ENCODE data around the gene PPP1R13B.
"Not testable (repeated sequence)": the region's sequence is repeated elsewhere in the genome, so short reads cannot be mapped to it uniquely, and the experiment has no call there.

The PPP1R13B gene

DNA sequence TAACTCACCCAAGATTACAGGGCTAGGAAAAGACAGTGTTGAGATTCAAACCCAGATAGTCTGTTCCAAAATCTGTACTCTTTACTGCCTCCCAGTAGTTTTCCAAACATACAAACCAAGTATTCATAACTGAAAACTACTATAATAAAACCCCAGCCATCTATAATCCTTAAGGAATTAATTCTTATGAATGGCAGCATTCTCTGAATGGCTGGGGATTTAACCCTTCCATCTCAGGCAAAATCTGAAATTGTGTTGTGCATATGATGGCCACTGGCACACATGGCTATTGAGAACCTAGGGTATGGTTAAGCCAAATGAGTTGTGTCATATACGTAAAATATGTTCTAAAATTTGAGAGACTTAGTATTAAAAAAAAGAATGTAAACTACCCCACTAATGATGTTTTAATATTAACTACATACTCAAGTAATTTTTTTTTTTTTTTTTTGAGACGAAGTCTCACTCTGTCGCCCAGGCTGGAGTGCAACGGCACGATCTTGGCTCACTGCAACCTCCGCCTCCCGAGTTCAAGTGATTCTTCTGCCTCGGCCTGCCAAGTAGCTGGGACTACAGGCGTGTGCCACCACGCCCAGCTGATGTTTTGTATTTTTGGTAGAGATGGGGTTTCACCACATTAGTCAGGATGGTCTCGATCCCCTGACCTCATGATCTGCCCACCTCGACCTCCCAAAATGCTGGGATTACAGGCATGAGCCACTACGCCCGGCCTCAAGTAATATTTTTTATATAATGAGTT is 16.7 kb downstream of the PPP1R13B start:
- no peak for DNase-seq

- DNase-seq, result peak in 1 of 2 donors; percentile 39
These were observed 18.9 kb downstream of the PPP1R13B start for GRCh38 chr14:103828315-103828967.

- DNase-seq, result no peak
These were observed 22.3 kb downstream of the PPP1R13B start for GRCh38 chr14:103825101-103825500.

- DNase-seq, result no peak
These were observed 26.5 kb downstream of the PPP1R13B start for GRCh38 chr14:103820908-103821307.

- no peak for DNase-seq
These were observed 27.0 kb downstream of the PPP1R13B start for GRCh38 chr14:103820382-103820781.

DNA sequence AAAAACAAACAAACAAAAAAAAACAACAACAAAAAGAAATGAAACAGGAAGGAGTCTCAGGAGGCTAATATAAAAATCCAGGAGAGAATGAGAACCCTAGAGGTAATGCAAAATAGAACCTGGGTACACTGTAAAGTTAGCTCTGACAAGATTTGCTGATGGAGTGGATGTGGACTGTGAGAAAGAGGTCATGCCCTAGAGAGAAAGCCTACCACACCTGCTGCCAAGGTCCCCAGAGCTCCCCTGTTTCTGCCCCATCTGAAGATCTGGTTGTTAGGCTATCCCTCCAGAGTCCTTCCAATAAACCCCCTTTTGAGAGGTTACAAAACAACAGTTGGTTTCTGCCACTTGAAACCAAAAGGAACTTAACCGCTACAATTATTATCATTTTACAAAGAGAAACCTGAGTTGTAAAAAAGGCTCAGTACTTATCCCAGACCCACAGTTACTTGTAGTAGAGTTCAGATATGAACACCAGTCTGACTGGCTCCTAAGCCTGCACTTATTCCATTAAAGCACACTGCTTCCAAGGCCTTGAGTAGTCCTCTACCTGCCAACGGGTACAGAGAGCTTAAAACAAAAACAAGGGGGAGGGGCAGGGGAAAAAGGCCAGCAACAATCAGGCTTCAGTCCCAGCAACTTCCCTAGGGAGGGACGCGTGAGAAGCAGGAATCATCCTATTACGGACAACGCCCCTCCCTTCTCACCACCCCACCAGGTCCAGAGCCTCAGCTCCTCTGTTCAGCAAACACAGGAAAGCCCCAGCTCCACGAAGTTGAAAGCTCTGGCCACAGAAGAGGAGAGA is 27.7 kb downstream of the PPP1R13B start:
- DNase-seq, result no peak

DNA sequence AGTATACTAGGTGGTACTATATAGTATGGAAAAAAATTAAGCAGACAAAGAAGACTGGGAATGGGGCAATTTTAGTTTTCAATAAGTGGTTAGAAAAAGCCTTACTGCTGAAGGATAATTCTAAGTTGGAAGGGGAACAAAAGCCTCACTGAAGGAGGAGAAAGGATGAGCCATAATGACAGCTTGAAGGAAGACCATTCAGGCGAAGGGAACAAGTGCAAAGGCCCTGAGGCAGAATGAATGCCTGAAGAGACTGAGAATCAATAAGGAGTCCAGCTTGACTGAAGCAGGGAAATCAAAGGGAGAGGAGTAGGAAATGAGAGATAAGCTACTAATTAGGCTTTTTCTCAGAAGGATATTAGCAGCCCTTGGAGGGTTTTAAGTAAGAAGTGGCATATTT is 28.5 kb downstream of the PPP1R13B start:
- no peak for DNase-seq

- no peak for DNase-seq
These were observed 29.0 kb downstream of the PPP1R13B start for GRCh38 chr14:103818422-103818821.

GRCh38 chr14:103817595-103817994 is 29.8 kb downstream of the PPP1R13B start:
- DNase-seq, result no peak

DNA sequence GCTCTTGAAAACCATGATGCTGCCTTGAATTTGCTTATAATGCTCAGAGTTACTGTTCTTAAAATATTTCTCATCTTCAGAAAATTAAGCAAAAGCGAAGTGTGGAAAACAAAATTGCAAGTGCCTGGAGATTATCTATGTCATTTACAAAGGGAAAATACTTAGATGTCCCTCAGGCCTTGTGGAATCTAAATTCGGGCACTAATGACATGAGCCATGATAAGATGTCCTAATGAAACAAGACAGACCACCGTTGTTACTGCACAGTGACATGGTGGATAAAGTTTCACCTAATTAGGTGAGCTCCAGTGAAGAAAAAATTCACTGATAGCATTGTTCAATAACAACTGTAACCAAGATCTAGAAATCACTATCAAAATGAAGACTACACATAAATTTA is 30.4 kb downstream of the PPP1R13B start:
- no peak for DNase-seq

- DNase-seq, result no peak
These were observed 32.1 kb downstream of the PPP1R13B start for GRCh38 chr14:103815253-103815652.

DNA sequence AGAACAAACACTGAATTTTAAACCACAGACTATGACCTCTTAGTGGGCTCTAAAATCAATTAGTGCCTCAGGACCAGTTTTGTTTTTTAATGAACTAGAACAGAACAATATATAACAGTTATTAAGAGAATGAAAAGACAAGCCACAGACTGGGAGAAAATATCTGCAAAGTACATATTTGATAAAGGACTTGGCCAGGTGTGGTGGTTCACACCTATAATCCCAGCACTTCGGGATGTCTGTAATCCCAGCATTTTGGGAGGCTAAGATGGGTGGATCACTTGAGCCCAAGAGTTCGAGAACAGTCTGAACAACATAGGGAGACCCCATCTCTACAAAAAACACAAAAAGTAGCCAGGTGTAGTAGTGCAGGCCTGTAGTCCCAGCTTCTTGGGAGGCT is 36.2 kb downstream of the PPP1R13B start:
- no peak for DNase-seq

GRCh38 chr14:103808403-103809001 is 38.9 kb downstream of the PPP1R13B start:
- peak; percentile 68 to 73 for DNase-seq

DNA sequence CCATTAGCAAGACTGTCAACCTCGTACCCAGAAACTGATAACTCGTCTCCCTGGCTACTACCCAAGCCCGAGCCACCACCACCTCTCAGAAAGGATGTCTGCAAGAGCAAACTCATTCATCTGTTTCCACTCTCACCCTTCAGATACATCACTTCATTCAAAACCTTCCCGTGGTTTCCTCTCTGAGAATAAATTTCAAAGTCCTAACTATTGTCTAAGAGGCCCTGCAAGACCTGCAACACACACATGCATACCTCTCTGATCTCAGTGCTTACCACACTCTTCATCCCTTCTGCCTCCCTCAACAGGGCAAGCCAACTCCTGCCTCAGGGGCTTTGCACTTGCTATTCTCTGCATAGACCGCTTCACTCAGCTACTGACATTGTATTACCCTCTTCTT is 40.6 kb downstream of the PPP1R13B start:
- no peak for DNase-seq

GRCh38 chr14:103805708-103806107 is 41.7 kb downstream of the PPP1R13B start:
- no peak for DNase-seq

DNA sequence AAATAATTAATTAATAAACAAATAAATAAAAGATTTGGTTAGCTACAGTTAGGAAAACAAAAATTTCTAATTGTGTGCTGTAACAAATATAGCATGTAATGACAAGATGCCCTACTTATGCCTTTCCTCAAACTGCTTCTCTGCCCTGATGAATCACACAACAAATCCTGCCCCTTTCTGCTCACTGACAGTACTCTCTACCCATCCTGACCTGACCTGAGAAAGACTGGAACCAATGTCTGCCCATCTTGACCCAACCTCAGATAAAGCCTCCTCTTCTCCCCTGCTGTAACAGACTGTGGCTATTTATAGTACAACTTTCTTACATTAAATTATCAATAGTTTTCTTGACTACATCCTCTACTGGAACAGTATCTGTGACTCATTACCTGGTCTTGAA is 43.7 kb downstream of the PPP1R13B start:
- DNase-seq, result no peak

- no peak for DNase-seq
These were observed 45.0 kb downstream of the PPP1R13B start for GRCh38 chr14:103802356-103802755.

- no peak for DNase-seq
These were observed 45.9 kb downstream of the PPP1R13B start for GRCh38 chr14:103801459-103801858.

DNA sequence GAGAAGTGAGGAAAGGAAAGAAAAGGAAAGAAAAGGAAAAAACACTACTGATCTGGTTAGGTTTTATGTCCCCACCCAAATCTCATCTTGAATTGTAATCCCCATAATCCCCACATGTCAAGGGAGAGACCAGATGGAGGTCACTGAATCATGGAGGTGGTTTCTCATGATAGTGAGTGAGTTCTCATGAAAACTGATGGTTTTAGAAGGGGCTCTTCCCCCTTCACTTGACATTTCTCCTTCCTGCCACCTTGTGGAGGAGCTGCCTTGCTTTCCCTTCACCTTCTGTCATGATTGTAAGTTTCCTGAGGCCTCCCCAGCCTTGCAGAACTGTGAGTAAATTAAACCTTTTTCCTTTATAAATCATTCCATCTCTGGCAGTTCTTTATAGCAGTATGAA is 54.2 kb downstream of the PPP1R13B start:
- DNase-seq, result not testable (repeated sequence)

DNA sequence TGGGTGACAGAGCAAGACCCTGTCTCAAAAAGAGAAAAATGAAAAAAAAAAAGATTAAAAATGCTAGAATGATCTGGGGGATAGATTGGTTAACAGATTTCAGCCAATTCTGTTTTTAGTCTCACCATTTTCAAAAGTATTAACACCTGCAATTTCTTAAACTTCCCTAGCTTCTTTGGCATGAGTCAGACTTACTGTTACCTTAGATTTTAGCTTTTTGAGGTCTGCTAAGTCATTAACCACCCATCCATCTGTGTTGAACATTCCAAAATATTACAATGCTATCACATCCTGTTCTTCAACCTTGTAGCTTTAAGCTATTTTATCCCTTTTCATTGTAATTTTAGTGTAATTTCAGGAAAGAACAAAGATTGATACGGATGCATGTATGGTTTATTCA is 59.3 kb downstream of the PPP1R13B start:
- DNase-seq, result no peak

- no peak for DNase-seq
These were observed 65.0 kb downstream of the PPP1R13B start for GRCh38 chr14:103782376-103782775.

- not testable (repeated sequence) for DNase-seq
These were observed 71.1 kb downstream of the PPP1R13B start for GRCh38 chr14:103776319-103776718.

GRCh38 chr14:103775506-103775905 is 71.9 kb downstream of the PPP1R13B start:
- no peak for DNase-seq

All from stimulated activated CD4-positive, alpha-beta T cell treated with anti-CD3 and anti-CD28 coated beads, Interleukin-2, amount 100 ng/mL, for 24 hours (primary cell).